Duodenal mucosa (tissue), 2 donors: ENCODE data around the gene RPRM.
"Not testable (repeated sequence)": the region's sequence is repeated elsewhere in the genome, so short reads cannot be mapped to it uniquely, and the experiment has no call there.

Experiments
- H3K27ac ChIP-seq: one replicate; pipeline ENCODE4 v1.7.0; 2013; ENCODE audit warnings: low read depth, low read length
- H3K27me3 ChIP-seq, 2 donors: one replicate each; pipeline ENCODE4 v1.7.0; 2013; ENCODE audit warnings: low read length in 2 of 2, control low read depth in 1 of 2; ENCODE audit not compliant: insufficient read depth in 2 of 2, control insufficient read depth in 1 of 2
- H3K36me3 ChIP-seq, 2 donors: one replicate each; pipeline ENCODE4 v1.7.0; 2013; ENCODE audit warnings: low read length in 2 of 2, control low read depth in 1 of 2; ENCODE audit not compliant: insufficient read depth in 2 of 2, control insufficient read depth in 1 of 2
- H3K4me1 ChIP-seq, 2 donors: one replicate each; pipeline ENCODE4 v1.7.0; 2013; ENCODE audit warnings: low read length in 2 of 2, control low read depth in 1 of 2; ENCODE audit not compliant: insufficient read depth in 2 of 2, control insufficient read depth in 1 of 2
- H3K4me3 ChIP-seq, 2 donors: one replicate each; pipeline ENCODE4 v1.7.0; 2013; ENCODE audit warnings: low read length in 2 of 2, low read depth in 1 of 2
- H3K9ac ChIP-seq, 2 donors: one replicate each; pipeline ENCODE4 v1.7.0; 2013; ENCODE audit warnings: low read length in 2 of 2, low read depth in 1 of 2
- H3K9me3 ChIP-seq, 2 donors: one replicate each; pipeline ENCODE4 v1.7.0; 2013; ENCODE audit warnings: low read length in 2 of 2, control low read depth in 1 of 2; ENCODE audit not compliant: control insufficient read depth in 1 of 2

Gene RPRM

GRCh38 chr2:153478289-153479261 lies at the start of gene RPRM:
Gene RPRM, minus strand, starts transcription at chr2:153478762. Its CDS starts 197 bp downstream, at chr2:153478565.
- peak within 1 kb of the TSS; percentile 61 to 70 for H3K4me3 ChIP-seq
- H3K36me3 ChIP-seq, result no peaks in the 10 kb centered on the region
- peaks cover 32 to 39% of the 10 kb centered on the region in 2 donors for H3K27me3 ChIP-seq
- H3K4me1 ChIP-seq, result peaks cover 12 to 14% of the 10 kb centered on the region in 2 donors
- no peaks in the 10 kb centered on the region for H3K9me3 ChIP-seq
- no peak within 1 kb of the TSS for H3K27ac ChIP-seq
- H3K9ac ChIP-seq, result no peak within 1 kb of the TSS

DNA sequence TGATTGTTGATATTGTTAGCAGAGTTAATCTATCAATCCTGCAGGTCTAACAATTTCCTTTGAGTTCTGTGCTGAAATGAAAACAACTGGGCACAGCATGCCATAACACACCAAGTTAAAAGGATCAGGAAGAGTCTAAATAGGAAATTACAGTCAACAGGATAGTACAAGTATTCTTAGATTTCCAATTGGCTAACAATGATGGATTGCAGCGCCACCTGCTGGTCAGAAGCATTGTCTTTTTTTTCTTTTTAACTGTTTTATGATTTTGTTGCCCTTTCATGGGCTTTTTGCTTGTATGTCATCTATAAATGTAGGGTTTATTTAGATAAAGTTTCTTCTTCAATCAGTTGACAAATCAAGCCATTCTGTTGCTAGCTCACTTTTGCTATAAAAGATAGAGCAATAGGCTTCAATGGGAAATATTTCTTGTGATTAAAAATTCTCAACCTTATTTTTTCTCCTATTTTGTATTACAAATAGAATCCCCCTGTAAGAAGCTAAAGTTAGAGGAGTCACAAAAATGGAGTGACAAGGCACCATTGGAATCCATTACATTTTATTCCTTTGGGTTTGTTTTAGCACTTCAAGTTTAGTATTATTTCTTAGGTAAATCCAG lies 40.8 kb upstream of the RPRM start:
- Histone ChIP-seq H3K4me3 (no peak overlapping the region), H3K9ac (no peak overlapping the region), H3K36me3 (no peaks in the 10 kb centered on the region), H3K4me1 (no peaks in the 10 kb centered on the region), H3K9me3 (no peaks in the 10 kb centered on the region), H3K27ac (no peak overlapping the region), H3K27me3 (no peaks in the 10 kb centered on the region)

DNA sequence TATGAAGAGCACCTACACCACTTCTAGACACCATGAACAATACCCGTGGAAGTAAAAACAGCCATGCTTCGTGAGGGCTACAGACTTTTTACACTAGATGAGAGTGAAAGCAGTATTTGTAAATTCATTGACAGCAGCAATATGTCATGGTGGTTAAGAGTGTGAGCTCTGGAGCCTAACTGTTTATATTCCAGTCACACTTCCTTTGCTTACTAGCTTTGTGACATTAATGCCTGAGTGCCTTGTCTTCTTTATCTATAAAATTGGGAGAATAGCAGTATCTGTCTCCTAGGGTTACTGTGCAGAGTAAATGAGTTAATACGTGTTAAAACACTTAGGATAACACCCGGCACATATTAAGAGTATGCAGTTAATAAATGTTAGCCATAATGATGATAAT lies 33.8 kb upstream of the RPRM start:
- Histone ChIP-seq H3K9ac (no peak overlapping the region), H3K9me3 (no peaks in the 10 kb centered on the region), H3K36me3 (no peaks in the 10 kb centered on the region), H3K4me1 (no peaks in the 10 kb centered on the region), H3K4me3 (no peak overlapping the region), H3K27ac (no peak overlapping the region), H3K27me3 (no peaks in the 10 kb centered on the region)

GRCh38 chr2:153510996-153511395 lies 32.4 kb upstream of the RPRM start:
- no peaks in the 10 kb centered on the region for H3K9me3 ChIP-seq
- H3K27ac ChIP-seq, result no peak overlapping the region
- no peaks in the 10 kb centered on the region for H3K36me3 ChIP-seq
- no peaks in the 10 kb centered on the region for H3K27me3 ChIP-seq
- no peak overlapping the region for H3K9ac ChIP-seq
- no peak overlapping the region for H3K4me3 ChIP-seq
- H3K4me1 ChIP-seq, result no peaks in the 10 kb centered on the region

DNA sequence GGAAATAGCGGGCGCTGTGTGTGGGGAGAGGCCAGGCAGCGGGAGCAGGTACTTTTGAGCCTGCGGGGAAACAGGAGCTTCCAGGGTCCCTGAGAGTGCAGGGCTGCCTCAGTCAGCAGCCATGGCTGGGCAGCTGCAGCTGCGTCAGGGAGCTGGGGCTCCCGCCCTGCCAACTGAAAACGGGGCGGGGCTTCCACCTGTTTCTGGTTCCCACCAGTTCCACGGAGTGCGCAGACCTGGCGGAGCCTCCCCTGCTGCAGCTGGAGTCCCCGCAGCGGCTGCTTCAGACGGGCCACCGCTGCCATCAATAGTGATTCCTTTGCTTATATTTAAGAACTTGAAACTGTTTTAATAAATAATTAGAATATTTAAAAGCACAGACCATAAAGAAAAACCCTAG lies 30.6 kb upstream of the RPRM start:
- Histone ChIP-seq H3K4me1 (no peaks in the 10 kb centered on the region), H3K27ac (no peak overlapping the region), H3K9me3 (no peaks in the 10 kb centered on the region), H3K36me3 (no peaks in the 10 kb centered on the region), H3K4me3 (no peak overlapping the region), H3K9ac (no peak overlapping the region), H3K27me3 (no peaks in the 10 kb centered on the region)

GRCh38 chr2:153506499-153506898 lies 27.9 kb upstream of the RPRM start:
- H3K4me1 ChIP-seq, H3K27ac ChIP-seq, H3K9ac ChIP-seq: not testable (repeated sequence)

GRCh38 chr2:153499439-153499838 lies 20.9 kb upstream of the RPRM start:
- no peaks in the 10 kb centered on the region for H3K4me1 ChIP-seq
- no peaks in the 10 kb centered on the region for H3K36me3 ChIP-seq
- no peak overlapping the region for H3K9ac ChIP-seq
- H3K4me3 ChIP-seq, result no peak overlapping the region
- H3K27me3 ChIP-seq, result no peaks in the 10 kb centered on the region
- no peak overlapping the region for H3K27ac ChIP-seq
- H3K9me3 ChIP-seq, result no peaks in the 10 kb centered on the region

More at GRCh38 chr2:153506499-153506898, 27.9 kb upstream of the RPRM start:
- H3K4me3 ChIP-seq, H3K36me3 ChIP-seq, H3K27me3 ChIP-seq, H3K9me3 ChIP-seq: not testable (repeated sequence)

- no peak overlapping the region for H3K9ac ChIP-seq
- no peak overlapping the region for H3K27ac ChIP-seq
- H3K27me3 ChIP-seq, result no peaks in the 10 kb centered on the region
- no peaks in the 10 kb centered on the region for H3K9me3 ChIP-seq
- no peaks in the 10 kb centered on the region for H3K36me3 ChIP-seq
- no peaks in the 10 kb centered on the region for H3K4me1 ChIP-seq
- no peak overlapping the region for H3K4me3 ChIP-seq
Observed at GRCh38 chr2:153497938-153498629, 19.5 kb upstream of the RPRM start.

DNA sequence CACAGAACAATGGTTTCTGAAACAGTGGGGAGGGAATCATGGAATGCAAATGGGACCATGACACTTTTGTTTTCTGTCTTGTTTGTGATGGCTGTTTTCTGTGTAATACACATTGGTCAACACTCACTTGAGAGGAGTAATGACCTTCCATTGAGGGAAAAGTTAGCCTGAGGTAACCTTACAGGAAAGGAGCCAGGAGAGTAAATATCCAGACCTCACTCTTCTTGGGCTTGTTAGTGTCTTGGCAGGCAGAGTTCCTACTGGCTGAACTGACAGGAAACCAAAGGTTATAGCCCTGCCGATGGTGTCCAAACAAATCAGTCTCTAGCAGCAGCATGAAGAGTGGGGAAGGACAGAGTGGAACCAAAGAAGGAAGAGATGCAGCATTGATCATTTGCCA lies 17.2 kb upstream of the RPRM start:
- Histone ChIP-seq H3K4me3 (no peak overlapping the region), H3K4me1 (no peaks in the 10 kb centered on the region), H3K36me3 (no peaks in the 10 kb centered on the region), H3K27me3 (no peaks in the 10 kb centered on the region), H3K27ac (no peak overlapping the region), H3K9me3 (no peaks in the 10 kb centered on the region), H3K9ac (no peak overlapping the region)

- no peak overlapping the region for H3K9ac ChIP-seq
- no peak overlapping the region for H3K4me3 ChIP-seq
Observed at GRCh38 chr2:153488072-153488471, 9.5 kb upstream of the RPRM start.

More at GRCh38 chr2:153488072-153488471, 9.5 kb upstream of the RPRM start:
- Histone ChIP-seq H3K9me3 (no peaks in the 10 kb centered on the region), H3K27ac (no peak overlapping the region), H3K4me1 (no peaks in the 10 kb centered on the region), H3K27me3 (no peaks in the 10 kb centered on the region), H3K36me3 (no peaks in the 10 kb centered on the region)
